Measurements from ENCODE around the gene TCEAL3.
"Not testable (repeated sequence)": the region's sequence is repeated elsewhere in the genome, so short reads cannot be mapped to it uniquely, and the experiment has no call there.

The TCEAL3 gene, protein sequence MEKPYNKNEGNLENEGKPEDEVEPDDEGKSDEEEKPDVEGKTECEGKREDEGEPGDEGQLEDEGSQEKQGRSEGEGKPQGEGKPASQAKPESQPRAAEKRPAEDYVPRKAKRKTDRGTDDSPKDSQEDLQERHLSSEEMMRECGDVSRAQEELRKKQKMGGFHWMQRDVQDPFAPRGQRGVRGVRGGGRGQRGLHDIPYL

DNA sequence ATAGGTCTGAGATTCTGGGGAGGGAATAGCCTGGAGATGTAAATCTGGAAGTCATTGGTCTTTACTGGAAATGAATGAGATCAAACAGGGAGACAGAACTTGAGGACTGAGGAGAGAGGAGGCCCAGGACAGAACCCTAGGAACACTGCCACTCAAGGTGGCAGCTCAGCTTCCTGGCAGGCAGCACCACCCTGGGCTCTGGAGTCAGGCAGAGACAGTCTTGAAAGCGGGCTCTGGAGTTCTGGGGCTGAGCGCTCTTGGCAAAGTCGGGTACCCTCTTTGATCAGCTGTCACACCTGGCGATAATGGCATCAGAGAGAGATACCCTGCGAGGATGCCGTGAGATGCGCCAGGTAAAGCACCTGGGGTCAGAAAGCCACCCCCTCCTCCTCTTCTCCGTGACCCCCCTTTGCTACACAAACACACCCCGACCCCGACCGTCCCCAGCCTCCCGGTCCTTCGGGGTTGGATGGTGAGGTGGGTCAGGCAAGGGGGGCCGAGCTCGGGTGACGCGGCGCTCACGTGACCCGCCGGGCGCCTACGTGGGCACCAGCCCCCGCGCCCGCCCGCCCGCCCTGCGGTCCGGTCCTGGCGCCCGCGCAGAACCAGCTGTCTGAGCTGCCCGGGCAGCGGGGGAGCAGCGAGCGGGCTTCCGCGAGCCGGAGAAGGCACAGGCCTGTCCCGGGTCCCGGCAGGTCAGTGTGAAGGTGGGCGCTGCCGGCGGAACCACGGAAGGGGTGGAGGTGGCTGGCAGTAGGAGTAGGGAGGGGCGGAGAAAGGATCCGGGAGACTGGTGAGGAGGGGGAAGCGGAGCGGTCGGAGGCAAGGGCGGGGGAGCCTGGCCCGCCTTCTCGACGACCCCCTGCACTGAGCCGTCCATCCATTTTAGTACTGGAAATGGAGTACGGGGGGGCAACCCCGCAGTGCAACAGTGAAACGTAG lies at the start of gene TCEAL3:
Gene TCEAL3, plus strand, starts transcription at position 600 of the 942 bp plus-strand sequence. CDS start 1,102 bp downstream, outside the sequence.
- peak; percentile 73 to 82 for ATAC-seq

DNA sequence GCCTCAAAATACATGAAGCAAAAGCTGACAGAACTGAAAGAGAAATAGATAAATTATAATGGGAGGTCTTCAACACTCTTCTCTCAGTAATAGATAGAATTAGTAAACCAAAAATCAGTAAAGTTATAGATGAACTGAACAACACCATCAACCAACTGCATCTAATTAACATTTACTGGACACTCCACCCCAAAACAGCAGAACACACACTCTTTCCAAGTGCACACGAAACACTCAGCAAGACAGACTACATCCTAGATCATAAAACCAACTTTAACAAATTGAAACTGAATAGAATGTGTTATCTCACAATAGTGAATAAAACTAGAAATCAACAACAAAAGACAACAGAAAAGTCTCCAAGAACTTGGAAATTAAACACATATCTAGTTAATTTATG lies 47.5 kb upstream of the TCEAL3 start:
- ATAC-seq: no peak

DNA sequence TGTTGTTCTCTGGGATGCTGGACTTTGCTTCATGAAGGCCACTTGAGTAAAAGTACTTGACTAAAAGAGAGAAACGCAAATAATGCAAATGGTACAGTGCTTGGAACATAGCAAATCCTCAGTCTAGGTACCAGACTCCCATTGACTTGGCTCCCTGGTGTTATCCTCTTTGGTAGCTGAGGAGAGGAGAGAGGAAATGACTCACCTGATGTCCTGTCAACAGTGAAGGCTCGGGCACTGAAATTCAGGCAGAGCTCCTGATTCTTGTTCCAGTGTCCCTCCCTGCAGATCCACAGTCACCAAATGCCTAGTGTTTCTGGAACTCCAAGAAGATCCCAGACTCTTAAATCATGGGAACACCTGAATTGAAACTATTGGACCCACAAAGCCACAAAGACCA lies 45.0 kb upstream of the TCEAL3 start:
- no peak for ATAC-seq

DNA sequence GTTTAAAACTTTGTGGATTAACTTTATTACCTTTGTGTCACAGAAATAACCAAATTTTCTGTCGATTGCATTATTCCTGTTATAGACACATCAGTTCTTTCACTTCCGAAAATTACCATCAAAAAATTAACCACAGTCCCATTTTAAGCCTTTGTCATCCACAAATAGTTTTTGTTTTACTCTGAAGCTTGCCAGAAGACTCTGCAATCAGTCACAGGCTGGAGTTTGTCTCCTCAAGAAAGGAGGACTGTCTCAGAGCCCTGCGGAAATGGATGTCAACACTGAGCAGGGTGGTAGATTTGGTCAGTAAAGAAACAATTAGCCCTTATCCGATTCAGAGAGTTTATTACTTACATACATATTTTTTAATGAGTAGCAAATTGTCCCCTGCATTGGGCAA lies 42.6 kb upstream of the TCEAL3 start:
- no peak for ATAC-seq

DNA sequence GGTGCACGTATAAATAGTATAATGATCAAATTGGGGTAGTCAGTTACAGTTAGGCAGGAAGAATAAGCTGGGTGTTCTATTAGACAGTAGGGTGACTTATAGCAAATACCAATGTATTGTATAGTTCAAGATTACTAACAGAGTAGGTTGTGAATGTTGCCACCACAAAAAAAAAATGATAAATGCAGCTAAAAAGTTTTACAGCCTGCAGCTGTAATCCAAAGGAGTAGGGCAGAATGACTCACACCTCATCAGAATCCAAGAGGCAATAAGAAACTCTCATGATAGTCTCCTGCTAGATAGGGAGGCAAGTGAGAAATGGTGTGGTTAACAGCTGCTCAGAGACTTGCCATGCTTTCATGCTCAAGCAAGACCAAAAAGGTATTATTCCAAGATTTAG lies 42.0 kb upstream of the TCEAL3 start:
- ATAC-seq: no peak

DNA sequence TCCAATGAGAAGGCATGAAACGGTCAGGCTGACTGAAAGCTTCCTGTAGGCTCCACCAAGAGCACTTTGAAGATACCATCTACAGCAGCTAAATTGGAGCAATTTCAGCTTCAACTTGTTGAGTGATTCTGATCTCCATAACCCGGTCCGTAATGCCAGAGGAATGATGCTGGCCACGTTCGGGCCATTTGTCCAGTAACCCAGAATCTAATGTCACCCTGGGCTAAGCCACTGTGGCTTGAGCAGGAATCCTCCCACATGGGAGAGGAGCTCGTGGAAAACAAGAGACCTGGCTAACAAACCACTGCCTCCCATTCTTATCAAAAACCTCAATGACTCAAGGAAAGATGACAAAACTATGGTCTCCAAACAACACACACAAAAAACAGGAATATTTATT lies 36.6 kb upstream of the TCEAL3 start:
- ATAC-seq: no peak

DNA sequence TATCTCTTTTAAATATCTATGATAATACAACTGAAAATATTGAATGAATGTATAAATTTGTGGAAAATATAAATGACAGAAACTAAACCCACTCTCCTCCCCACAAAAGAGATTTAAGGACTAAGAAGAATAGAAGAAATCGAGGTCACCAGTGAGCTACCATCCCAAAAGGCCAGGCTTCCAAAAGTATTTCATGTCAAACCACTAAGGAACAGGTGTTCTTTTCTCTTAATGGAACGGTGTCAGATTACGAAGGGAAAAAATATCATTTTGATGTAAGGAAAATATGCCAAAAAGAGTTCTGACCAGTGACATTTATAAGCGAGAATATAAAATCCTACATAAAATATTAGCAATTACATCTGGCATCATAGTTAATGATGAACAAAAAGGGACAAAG lies 36.0 kb upstream of the TCEAL3 start:
- no peak for ATAC-seq

DNA sequence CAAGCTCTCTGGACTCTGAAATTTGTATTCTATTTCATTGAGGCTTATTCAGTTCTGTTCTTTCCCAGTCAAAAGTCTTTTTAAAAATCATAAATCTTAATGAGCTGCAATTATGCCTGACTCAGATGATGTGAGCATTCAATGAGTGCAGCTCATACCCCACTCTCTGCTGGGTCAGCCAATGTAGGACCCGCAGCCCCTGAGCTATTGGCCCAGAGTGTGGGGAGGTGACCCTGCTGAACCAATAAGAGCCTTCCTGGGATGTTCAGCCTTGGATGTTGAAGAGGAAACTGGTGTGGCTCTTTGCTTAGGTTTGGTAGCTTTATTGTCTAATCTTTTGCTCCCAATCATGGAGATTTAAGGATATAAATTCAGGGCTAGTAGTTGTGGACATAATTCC lies 34.6 kb upstream of the TCEAL3 start:
- no peak for ATAC-seq

DNA sequence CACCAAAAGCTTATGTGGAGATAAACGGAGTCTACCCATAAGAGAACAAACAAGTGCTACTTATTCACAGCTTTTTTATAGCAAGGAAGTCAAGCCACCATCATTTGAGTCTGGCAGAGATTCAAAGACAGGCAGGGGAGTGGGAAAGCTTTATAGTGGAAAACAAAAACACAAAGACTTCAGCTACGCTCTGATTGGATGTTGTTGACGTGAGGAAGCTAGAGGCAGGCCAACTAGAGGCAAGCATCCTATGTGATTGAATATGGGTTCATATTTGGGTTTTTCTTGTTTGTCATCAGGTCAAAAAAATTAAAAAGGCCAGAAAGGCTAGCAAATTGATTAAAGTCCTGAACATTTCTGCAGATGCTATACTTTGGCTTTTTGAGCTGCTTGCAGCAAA lies 23.2 kb upstream of the TCEAL3 start:
- no peak for ATAC-seq

DNA sequence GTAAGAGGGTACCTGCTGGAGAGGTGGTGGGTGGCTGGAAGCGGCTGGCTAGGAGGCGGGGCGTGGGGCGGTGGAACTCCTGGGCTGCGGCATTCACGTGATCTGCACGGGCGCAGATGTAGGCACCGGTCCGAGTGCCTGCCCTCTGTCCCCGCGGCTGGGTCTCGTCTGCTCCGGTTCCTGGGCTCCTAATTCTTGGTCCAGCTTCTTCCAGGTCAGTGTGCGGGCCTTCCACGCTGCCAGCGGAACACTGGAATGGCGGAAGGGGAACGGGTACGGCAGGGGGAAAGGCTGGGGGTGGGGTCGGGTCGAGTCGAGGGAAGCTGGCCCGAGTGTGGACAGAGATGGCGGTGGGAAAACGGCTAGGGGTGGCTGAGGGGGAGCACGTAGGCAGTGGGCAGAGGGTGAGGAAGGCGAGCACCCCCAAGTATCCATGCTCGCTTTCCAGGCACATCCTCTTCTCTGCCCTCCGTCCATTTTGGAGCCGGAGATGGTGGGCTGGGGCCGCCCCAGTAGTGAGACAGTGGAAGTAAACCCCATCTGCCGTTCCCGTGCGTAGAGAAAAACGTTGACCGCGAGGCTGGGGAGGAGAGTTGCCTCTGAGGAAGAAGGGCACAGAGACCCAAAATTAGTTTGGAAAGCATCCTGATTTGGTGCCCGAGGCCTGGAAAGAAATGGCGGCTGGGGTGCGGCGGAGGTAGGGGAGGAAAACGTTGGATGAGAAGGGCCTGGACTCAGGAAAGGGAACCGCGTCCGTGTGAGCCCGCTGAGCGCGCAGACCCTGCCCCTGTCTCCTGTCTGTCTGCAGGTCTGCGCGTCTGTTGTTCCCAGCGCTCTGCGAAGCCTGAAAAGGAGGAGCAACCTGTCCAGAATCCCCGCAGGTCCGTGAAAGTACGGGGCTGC lies 22.1 kb upstream of the TCEAL3 start, which contains the start of gene TCEAL4:
Gene TCEAL4, plus strand, starts transcription at position 105 of the 903 bp plus-strand sequence. CDS start 1,161 bp downstream, outside the sequence.
- peak; percentile 61 to 74 for ATAC-seq

DNA sequence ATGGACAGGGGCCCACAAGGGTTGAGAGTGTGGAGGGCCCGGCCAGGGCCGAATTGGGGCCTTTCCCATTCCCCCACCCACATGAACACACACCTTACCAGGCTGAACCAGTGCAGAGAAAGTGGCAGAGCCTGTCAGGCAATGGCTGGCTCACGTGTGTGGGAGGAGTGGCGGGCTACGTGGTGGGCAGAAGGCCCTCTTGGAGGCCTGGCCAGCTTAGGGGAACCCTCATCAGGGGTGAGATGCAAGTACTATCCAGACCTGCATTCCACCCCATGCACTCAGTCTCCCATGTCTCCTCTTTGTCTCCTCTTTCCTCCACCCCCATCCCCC lies 21.5 kb upstream of the TCEAL3 start:
- ATAC-seq: no peak

DNA sequence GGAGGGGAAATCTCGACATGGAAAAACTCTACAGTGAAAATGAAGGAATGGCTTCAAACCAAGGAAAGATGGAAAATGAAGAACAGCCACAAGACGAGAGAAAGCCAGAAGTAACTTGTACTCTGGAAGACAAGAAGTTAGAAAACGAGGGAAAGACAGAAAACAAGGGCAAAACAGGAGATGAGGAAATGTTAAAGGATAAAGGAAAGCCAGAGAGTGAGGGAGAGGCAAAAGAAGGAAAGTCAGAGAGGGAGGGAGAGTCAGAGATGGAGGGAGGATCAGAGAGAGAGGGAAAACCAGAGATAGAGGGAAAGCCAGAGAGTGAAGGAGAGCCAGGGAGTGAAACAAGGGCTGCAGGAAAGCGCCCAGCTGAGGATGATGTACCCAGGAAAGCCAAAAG lies 21.1 kb upstream of the TCEAL3 start:
- ATAC-seq: no peak

DNA sequence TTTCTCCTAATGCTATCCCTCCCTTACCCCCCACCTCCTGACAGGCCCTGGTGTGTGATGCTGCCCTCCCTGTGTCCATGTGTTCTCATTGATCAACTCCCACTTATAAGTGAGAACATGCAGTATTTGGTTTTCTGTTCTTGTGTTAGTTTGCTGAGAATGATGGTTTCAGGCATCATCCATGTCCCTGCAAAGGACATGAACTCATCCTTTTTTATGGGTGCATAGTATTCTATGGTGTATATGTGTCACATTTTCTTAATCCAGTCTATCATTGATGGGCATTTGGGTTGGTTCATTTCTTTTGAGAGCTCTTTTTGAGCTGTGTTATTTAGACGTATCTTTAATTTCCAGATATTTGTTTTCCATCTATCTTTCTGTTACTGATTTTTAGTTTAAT lies 15.5 kb upstream of the TCEAL3 start:
- ATAC-seq: not testable (repeated sequence)

DNA sequence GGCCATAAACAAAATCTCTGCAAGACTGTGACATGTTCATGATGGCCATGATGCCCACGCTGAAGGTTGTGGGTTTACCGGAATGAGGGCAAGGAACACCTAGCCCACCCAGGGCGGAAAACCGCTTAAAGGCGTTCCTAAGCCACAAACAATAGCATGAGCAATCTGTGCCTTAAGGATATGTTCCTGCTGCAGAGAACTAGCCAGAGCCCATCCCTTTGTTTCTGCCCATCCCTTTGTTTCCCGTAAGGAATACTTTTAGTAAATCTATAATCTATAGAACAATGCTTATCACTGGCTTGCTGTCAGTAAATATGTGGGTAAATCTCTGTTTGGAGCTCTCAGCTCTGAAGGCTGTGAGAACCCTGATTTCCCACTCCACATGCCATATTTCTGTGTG lies 12.6 kb upstream of the TCEAL3 start:
- ATAC-seq: not testable (repeated sequence)

DNA sequence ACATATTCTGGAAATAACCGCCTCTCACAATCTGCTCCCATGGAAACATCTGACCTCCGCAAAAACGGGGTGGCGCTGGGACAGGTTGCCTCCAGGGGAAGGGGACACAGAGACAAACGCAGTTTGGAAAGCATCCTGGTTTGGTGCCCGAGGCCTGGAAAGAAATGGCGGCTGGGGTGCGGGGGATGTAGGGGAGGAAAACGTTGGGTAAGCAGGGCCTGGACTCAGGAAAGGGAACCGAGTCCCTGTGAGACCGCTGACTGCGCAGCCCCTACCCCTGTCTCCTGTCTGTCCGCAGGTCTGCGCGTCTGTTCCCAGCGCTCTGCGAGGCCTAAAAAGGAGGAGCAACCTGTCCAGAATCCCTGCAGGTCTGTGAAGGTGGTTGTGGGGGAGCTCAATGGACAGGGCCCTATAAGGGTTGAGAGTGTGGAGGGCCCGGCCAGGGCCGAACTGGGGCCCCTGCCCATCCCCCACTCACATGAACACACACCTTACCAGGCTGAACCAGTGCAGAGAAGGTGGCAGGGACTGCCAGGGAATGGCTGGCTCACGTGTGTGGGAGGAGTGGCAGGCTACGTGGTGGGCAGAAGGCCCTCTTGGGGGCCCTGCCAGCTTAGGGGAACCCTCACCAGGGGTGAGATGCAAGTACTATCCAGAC lies 672 bp downstream of the TCEAL3 start:
- peak in 1 of 2 donors; percentile 13 for ATAC-seq

DNA sequence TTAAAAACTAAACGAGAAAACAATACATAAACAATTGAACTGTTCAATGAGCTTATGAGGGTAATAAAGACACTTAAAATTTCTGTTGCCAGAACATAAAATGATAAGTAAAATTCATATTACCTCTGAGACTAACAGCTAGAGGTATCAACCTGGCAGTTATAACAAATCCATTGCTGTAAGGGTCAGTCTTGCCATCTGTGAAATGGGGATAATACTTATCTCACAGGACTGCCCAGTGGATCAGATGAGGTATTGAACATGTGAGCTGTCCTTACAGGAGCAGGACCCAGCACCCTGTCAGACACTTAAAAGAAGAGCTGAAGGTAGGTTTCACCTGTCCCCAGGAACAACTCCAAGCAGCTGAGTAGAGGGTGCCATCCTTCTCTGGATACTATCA lies 2.5 kb downstream of the TCEAL3 start:
- no peak for ATAC-seq

DNA sequence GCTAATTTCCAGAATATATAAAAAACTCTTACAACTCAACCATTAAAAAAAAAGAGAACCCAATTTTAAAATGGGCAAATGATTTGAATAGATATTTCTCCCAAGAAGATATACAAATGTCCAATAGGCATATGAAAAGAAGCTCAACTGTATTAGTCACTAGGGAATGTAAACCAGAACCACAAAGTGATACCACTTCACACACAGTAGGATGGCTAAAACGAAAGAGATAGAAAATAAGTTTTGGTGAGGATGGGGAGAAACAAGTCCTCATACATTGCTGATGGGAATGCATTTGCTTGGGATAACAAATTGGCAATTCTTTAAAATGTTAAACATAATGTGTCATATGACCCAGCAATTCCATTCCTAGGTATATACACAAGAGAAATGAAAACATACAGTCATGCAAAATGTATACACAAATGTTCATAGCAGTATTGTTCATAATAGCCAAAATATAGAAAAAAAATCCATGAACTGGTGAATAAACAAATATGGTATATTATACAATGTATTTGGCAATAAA lies 5.7 kb downstream of the TCEAL3 start:
- no peak for ATAC-seq

DNA sequence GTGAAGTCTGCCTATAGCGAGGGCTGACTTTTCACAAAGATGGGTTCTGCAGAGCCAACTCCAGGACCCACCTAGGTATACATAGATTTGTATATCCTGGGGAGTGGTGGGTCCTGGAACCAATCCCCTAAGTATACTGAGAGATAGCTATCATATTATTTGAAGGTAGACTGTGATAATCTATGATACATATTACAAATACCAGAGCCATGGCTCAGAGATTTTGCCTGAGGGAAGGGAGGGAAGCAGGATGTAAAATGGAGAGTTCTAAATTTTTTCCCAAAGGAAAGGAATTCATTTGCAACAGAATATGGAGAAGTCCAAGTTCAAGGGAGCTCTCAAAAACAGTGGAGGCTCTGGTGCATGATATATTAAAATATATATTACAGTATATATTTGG lies 7.2 kb downstream of the TCEAL3 start:
- no peak for ATAC-seq

DNA sequence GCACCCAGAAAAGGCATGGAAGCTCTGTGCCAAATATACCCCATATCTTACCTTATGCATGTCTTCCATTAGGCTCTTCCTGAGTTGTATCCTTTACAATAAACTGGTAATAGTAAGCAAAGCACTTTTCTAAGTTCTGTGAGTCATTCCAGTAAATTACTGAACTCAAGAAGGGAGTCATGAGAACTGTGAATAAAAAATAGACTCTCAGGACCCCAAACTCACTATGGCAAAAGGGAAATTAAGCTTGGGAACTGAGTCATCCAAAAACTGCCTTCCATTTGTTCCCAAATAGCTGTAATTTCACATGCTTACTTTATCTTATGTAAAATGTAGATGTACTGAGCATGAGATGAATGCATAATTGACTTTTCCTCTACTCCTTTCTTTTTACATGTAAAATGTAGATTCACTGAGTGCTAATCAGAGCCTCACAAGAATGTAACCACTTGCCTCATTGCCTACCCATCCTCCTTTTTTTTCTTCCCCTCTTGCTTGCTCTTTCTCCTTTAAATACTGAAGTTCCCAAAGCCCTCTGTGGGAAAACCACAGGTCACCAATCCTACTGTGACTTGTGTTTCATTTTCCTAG lies 8.1 kb downstream of the TCEAL3 start:
- no peak for ATAC-seq

DNA sequence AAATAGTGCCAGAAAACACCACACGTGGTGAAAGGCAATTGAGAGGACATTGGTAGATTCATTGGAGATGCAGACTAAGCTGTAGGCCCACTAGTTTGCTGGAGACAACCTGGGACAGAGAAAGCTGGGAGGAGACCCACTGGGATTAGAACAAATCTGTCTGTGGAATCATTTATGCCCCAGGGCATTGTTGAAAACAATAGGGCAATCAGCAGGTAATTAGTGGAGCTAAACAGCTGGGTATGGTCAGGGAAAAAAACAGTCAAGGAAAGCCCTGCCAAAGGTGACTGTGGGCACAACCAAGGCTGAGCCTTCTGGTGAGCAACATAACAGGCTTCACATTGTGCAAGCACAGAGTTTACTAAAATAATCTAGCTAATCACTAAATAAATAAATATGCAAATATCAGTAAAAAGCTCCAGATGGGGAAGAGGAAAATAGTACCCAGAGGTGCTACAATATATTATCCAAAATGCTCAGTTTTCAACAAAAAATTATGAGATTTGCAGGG lies 9.0 kb downstream of the TCEAL3 start:
- ATAC-seq: no peak

DNA sequence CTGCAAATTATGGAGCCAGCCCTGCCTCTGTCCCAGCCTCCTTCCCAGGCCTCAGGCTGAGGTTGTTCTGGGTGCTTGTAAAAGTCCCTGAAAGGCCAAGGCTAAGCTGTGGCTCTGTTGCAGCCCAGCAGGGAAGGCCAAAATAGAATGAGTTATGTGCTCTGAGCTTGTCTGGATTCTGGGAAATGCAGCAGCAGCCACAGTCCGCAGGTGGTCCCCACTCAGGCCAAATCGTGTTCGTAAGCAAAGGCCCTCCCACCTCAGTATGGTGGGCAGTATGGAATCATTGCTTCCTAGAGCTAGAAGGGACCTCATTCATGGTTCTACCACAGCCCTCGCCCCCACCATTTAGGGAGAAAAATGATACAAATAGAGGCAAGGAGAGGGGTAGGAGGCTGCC lies 16.3 kb downstream of the TCEAL3 start:
- no peak for ATAC-seq

DNA sequence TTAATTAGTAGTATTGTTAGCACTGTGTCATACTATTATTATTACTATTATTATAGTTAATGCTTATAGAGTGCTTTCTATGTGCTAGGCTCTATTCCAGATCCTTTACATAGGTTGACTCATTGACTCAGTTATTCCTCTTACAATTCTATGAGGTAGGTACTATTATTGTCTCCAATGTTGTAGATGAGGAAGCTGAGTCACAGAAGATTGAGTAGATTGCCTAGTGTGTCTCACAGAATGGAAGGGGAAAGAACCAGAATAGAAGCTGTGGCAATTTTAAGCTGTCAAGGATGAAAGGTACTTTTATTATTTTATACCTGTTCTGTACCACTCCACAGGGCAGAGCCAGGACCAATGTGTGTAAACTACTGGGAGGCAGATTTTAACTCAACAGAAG lies 19.1 kb downstream of the TCEAL3 start:
- ATAC-seq: peak; percentile 69 to 79
